ENCODE results near the gene FBLN5. TPM values are rescaled to one million over a fixed set of nuclear protein-coding genes. Genes with fewer than 3 reads are reported as not detected.

The FBLN5 gene
- total RNA-seq, 1 experiment from 2014 or later, result 3.3 TPM

DNA sequence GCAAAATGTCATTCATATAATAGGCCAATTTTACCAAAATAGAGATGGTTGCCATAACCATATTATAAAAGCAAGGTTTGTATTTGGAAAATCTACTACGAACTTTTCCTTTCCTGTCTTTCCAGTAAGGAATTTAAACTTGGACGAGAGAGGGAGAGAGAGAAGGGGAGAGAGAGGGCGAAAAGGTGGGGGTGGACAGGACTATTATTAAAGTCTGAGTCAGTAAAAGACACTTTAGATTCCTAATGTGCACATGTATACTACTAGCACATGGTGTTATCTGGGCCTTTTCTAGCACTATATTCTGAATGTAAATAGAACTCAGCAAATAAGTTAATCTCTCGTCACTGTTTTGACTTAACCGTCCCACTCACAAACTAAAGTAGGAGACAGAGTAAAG, 30.4 kb upstream of the FBLN5 start:
- TF ChIP-seq POLR2A (IDR thresholded peaks at IDR 0.05; ENCODE audit: borderline replicate concordance, extremely low read depth, insufficient read depth, insufficient read length) (no peak), YY1 (IDR thresholded peaks at IDR 0.05; ENCODE audit: extremely low read depth, insufficient replicate concordance, low read depth, low read length) (no peak), ZFX (IDR thresholded peaks at IDR 0.05) (no peak), TCF7L2 (IDR thresholded peaks at IDR 0.05; ENCODE audit: borderline replicate concordance, extremely low read depth, insufficient read depth, insufficient read length) (no peak), SP1 (IDR thresholded peaks at IDR 0.05; ENCODE audit: low read depth) (no peak), POLR2AphosphoS5 (IDR thresholded peaks at IDR 0.05; ENCODE audit: low read depth, low read length) (no peak)
- TF ChIP-seq, protein P1, sequence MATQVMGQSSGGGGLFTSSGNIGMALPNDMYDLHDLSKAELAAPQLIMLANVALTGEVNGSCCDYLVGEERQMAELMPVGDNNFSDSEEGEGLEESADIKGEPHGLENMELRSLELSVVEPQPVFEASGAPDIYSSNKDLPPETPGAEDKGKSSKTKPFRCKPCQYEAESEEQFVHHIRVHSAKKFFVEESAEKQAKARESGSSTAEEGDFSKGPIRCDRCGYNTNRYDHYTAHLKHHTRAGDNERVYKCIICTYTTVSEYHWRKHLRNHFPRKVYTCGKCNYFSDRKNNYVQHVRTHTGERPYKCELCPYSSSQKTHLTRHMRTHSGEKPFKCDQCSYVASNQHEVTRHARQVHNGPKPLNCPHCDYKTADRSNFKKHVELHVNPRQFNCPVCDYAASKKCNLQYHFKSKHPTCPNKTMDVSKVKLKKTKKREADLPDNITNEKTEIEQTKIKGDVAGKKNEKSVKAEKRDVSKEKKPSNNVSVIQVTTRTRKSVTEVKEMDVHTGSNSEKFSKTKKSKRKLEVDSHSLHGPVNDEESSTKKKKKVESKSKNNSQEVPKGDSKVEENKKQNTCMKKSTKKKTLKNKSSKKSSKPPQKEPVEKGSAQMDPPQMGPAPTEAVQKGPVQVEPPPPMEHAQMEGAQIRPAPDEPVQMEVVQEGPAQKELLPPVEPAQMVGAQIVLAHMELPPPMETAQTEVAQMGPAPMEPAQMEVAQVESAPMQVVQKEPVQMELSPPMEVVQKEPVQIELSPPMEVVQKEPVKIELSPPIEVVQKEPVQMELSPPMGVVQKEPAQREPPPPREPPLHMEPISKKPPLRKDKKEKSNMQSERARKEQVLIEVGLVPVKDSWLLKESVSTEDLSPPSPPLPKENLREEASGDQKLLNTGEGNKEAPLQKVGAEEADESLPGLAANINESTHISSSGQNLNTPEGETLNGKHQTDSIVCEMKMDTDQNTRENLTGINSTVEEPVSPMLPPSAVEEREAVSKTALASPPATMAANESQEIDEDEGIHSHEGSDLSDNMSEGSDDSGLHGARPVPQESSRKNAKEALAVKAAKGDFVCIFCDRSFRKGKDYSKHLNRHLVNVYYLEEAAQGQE (IDR thresholded peaks at IDR 0.05; ENCODE audit: low read depth), result no peak
- TF ChIP-seq, protein P2, sequence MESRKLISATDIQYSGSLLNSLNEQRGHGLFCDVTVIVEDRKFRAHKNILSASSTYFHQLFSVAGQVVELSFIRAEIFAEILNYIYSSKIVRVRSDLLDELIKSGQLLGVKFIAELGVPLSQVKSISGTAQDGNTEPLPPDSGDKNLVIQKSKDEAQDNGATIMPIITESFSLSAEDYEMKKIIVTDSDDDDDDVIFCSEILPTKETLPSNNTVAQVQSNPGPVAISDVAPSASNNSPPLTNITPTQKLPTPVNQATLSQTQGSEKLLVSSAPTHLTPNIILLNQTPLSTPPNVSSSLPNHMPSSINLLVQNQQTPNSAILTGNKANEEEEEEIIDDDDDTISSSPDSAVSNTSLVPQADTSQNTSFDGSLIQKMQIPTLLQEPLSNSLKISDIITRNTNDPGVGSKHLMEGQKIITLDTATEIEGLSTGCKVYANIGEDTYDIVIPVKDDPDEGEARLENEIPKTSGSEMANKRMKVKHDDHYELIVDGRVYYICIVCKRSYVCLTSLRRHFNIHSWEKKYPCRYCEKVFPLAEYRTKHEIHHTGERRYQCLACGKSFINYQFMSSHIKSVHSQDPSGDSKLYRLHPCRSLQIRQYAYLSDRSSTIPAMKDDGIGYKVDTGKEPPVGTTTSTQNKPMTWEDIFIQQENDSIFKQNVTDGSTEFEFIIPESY (IDR thresholded peaks at IDR 0.05; ENCODE audit: extremely low read depth, insufficient replicate concordance, low read length), result no peak
- no peak for DNase-seq (ENCODE audit: low read depth, low spot score)
- no peak overlapping the region for H3K4me2 ChIP-seq (ENCODE audit: low read length)
- ChIA-PET CTCF (no interaction called here), POLR2A (no interaction called here), RAD21 (ENCODE audit: low non-redundant PET in 1 of 2, low total read pairs in 2 of 2, uncharacterized antibody in 2 of 2, unreplicated experiment in 2 of 2) (no interaction called here)
- no peak overlapping the region for H3K27ac ChIP-seq (ENCODE audit: low read depth, low read length)
- peaks cover 0 to 10% of the 10 kb centered on the region in 2 experiments; a peak in 3 of 4 replicates for H3K4me1 ChIP-seq (ENCODE audit: control insufficient read depth in 1 of 2, insufficient read depth in 2 of 2, low read length in 2 of 2)
- no peak for ATAC-seq
- H2AFZ ChIP-seq (ENCODE audit: low read depth, low read length, poor library complexity, severe bottlenecking), result no peak overlapping the region
- no peaks in the 10 kb centered on the region for H3K9me3 ChIP-seq (ENCODE audit: control insufficient read depth in 1 of 2, insufficient read depth in 1 of 2, low read depth in 1 of 2, low read length in 2 of 2)
- no peaks in the 10 kb centered on the region for H3K27me3 ChIP-seq (ENCODE audit: insufficient read depth, low read length)
- H4K20me1 ChIP-seq (ENCODE audit: insufficient read depth), result no peaks in the 10 kb centered on the region
- intact Hi-C loops (cut with micrococcal nuclease), result no loop called here
- no peaks in the 10 kb centered on the region for H3K79me2 ChIP-seq (ENCODE audit: insufficient read depth, low read length)
- no peak overlapping the region for H3K4me3 ChIP-seq (replicated peaks in 1 of 2; ENCODE audit: low read depth in 1 of 2, low read length in 2 of 2)
- BruUV-seq (replicated peaks), result no TSS peak
- H3K9ac ChIP-seq (ENCODE audit: low read length), result no peak overlapping the region
- no peaks in the 10 kb centered on the region for H3K9me2 ChIP-seq (ENCODE audit: insufficient read depth)
- H3K36me3 ChIP-seq (ENCODE audit: control insufficient read depth in 1 of 2, insufficient read depth in 2 of 2, low read length in 2 of 2), result peaks cover 0 to 3% of the 10 kb centered on the region in 2 experiments; a peak in 2 of 4 replicates
